BE2C (cell line): Measurements from ENCODE around the gene CUTA.

Source experiments
- DNase-seq: peaks from one replicate; pipeline ENCODE4 v3.0.0-alpha.2; 2020
- H3K27me3 ChIP-seq: fragments of 250-450 bp; sonication (Bioruptor Pico); 2 replicates; pipeline ENCODE4 v1.5.1; 2020; ENCODE audit warnings: mild to moderate bottlenecking
- H3K36me3 ChIP-seq: fragments of 250-450 bp; sonication (Bioruptor Pico); 2 replicates; pipeline ENCODE4 v1.5.1; 2020; ENCODE audit warnings: mild to moderate bottlenecking
- H3K4me1 ChIP-seq: fragments of 250-450 bp; sonication (Bioruptor Pico); 2 replicates; pipeline ENCODE4 v1.5.1; 2020
- H3K4me3 ChIP-seq: 2 replicates; pipeline ENCODE4 v1.5.1; 2011; ENCODE audit warnings: low read depth, low read length
- H3K9me3 ChIP-seq: fragments of 250-450 bp; sonication (Bioruptor Pico); 2 replicates; pipeline ENCODE4 v1.5.1; 2020
- TF ChIP-seq, protein P1 (sequence below): IDR thresholded peaks from 2 replicates; pipeline ENCODE4 v1.5.1; 2012; ENCODE audit warnings: mild to moderate bottlenecking, low read depth, low read length

CUTA gene

DNA sequence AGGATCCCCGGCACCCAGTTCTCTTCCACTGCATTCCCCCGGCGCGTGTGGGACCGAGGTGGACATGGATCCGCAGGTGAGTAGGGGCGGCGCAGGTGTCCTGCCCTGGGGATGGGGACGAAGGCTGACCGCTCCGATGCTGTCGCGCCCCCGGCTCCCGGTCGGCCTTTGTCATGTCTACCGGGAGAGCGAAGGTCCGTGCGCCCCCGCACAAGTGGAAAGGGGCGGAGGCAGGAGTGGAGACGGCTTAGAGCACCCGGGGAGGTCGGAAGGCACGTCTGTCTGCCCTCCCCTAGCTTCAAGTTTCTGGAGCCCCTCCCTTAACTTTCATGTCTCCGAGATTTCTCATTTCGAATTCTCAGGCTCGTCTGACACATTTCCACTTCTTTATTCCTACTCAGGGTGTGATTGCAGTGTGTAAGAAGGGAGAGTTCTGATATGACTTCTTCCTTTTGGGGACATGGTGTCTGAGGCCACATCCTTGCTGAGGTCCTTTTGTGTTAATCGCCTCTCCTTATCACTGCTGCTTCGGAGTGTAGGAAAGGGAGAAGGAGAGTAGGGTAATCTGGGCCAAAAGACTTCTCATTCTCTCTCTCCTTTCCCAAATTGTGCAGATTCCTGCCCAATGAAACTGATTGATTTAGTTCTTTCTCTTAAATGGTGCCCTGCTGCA, 25.8 kb downstream of the CUTA start:
- TF ChIP-seq, protein P1, sequence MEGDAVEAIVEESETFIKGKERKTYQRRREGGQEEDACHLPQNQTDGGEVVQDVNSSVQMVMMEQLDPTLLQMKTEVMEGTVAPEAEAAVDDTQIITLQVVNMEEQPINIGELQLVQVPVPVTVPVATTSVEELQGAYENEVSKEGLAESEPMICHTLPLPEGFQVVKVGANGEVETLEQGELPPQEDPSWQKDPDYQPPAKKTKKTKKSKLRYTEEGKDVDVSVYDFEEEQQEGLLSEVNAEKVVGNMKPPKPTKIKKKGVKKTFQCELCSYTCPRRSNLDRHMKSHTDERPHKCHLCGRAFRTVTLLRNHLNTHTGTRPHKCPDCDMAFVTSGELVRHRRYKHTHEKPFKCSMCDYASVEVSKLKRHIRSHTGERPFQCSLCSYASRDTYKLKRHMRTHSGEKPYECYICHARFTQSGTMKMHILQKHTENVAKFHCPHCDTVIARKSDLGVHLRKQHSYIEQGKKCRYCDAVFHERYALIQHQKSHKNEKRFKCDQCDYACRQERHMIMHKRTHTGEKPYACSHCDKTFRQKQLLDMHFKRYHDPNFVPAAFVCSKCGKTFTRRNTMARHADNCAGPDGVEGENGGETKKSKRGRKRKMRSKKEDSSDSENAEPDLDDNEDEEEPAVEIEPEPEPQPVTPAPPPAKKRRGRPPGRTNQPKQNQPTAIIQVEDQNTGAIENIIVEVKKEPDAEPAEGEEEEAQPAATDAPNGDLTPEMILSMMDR: no peak
- no peak for DNase-seq

DNA sequence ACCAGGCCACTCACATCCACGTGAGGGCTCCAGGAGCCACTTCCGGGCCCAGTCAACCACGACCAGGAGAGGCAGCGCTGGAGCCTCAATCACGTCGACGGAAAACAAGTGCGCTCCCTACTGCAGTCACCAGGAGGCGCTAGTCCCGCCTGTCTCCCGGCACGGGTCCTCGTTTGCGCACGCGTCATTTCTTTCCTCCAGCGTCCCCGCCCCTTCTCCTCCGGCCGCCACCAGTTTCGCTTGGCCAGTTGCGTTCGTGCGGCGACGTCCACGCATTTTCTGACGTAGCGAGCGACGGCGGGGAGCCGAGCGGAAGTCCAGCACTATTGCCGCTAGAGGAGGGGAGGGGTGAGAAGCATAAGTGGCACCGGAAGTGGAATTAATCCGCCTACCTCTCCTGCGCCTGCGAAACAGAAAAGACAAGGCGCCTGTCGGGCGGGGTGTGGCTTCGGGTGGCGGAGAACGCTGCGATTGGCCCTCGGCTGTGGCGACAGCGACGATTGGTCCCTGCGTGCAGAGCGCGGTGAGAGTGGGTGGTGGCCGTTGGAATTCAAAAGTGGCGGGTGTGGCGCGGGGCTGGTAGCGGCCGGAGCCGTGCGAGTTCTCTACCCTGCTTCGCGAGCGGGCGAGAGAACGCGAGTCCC, 26.5 kb downstream of the CUTA start, which contains the start of gene KIFC1:
Gene KIFC1, plus strand, starts transcription at position 546 of the 644 bp plus-strand sequence. CDS start 163 bp downstream, outside the sequence.
- Histone ChIP-seq H3K9me3 (no peaks in the 10 kb centered on the region), H3K36me3 (peaks cover 3% of the 10 kb centered on the region), H3K4me3 (peak within 1 kb of the TSS; percentile 95), H3K27me3 (no peaks in the 10 kb centered on the region), H3K4me1 (peaks cover 10% of the 10 kb centered on the region; the same call in 1 of the 2 replicates)
- TF ChIP-seq, protein P1: peak; percentile 92
- peak; percentile 98 for DNase-seq

More for the DNA sequence above, 25.8 kb downstream of the CUTA start:
- H3K36me3 ChIP-seq: peaks cover 3% of the 10 kb centered on the region
- H3K4me1 ChIP-seq: peaks cover 10% of the 10 kb centered on the region; the same call in 1 of the 2 replicates
- H3K27me3 ChIP-seq: no peaks in the 10 kb centered on the region
- H3K9me3 ChIP-seq: no peaks in the 10 kb centered on the region
- H3K4me3 ChIP-seq: peak overlapping the region; percentile 95

DNA sequence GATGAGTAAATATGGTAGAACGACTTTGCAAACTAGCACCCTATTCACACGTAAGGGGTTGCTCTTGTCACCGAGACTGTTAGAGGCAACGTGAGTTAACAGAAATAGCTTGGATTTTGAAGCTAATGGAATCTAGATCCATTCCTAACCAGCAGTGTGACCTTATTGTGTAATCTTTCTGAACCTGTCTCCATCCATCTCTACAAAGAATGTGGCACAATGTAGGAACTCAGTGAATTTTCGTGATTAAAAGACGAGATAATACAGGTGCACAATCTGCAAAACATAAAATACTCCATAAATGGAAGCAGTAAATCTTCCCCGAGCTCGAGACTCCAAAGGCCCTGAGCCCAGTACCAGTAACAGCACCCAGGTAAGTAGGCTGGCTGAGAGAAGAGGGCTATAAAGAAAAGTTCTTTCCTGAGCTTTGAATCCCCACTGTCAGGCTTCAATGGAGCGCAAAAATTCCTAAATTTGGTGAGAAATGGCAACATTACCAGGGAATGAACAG, 27.1 kb downstream of the CUTA start:
- H3K4me1 ChIP-seq: peaks cover 10% of the 10 kb centered on the region; the same call in 1 of the 2 replicates
- no peaks in the 10 kb centered on the region for H3K9me3 ChIP-seq
- TF ChIP-seq, protein P1: no peak
- peak overlapping the region; percentile 95 for H3K4me3 ChIP-seq
- no peak for DNase-seq
- H3K27me3 ChIP-seq: no peaks in the 10 kb centered on the region
- H3K36me3 ChIP-seq: peaks cover 3% of the 10 kb centered on the region

DNA sequence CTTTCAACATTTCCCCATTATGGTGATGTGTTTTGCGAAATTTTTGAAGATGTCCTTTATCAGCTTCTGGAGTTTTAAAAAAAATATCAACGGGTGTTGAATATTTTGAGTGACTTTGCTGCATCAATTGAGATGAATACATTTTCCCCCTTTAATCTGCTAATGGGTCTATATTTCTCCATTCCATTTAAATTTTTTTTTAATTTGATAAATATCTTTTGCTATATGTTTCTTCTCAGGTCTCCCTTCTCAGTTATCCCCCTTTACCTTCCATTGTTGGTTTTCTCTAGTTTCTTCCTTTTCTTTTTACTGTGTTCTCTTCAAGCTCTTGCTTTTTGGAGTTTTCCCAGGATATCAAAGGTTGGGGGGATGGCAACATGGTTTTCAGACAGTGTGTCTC, 27.7 kb downstream of the CUTA start:
- no peak for DNase-seq
- TF ChIP-seq, protein P1: no peak
- H3K4me1 ChIP-seq: peaks cover 10% of the 10 kb centered on the region; the same call in 1 of the 2 replicates
- no peaks in the 10 kb centered on the region for H3K27me3 ChIP-seq
- peaks cover 3% of the 10 kb centered on the region for H3K36me3 ChIP-seq
- no peaks in the 10 kb centered on the region for H3K9me3 ChIP-seq
- H3K4me3 ChIP-seq: no peak overlapping the region

DNA sequence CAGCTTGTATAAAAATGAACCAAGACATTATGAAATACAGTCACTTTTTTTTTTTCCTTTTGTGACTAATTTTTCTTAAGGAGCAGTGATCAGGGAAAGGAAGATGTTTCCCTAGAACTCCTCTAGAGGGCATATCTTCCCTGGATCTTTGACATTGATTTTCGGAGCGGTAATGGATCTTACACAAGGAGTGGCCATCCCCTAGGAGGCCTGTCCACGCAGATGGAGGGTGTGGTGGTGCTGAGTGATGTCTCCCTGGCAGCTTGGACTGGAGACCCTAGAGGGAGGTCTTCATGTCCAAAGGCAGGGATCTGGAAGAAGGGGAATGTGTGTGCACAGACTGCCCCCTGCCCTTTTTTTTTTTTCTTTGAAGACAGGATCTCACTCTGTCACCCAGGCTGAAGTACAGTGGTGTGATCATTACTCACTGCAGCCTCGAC, 33.3 kb downstream of the CUTA start:
- H3K36me3 ChIP-seq: no peaks in the 10 kb centered on the region
- TF ChIP-seq, protein P1: 0 out of 2 replicates have a peak, but pooled peaks have one; percentile 18
- H3K4me1 ChIP-seq: no peaks in the 10 kb centered on the region
- DNase-seq: no peak
- no peaks in the 10 kb centered on the region for H3K27me3 ChIP-seq
- H3K4me3 ChIP-seq: no peak overlapping the region
- no peaks in the 10 kb centered on the region for H3K9me3 ChIP-seq
